HCT116 (cell line): ENCODE results near the gene HOXC4. TPM values are rescaled to one million over a fixed set of nuclear protein-coding genes. Genes with fewer than 3 reads are reported as not detected.

Experiments
- ATAC-seq: fragments of 200-7000 bp; cut with Tn5 transposase; 2 replicates; pipeline ENCODE4 v1.9.1; 2020; ENCODE audit warnings: mild to moderate bottlenecking, moderate library complexity
- BruUV-seq: library from RNA; stranded (reverse); fragments of 400-500 nt; replicated peaks from 2 replicates; lab custom pipeline; 2021; lab: Mats Ljungman, UMichigan
- CTCF ChIA-PET: fragments of 300-600 bp; sonication (Branson Sonifier 250); formaldehyde crosslinking; loops from one replicate; lab custom pipeline; 2021; ENCODE audit warnings: antibody characterized with exemption; lab: Charles Lee
- POLR2A ChIA-PET: fragments of 300-600, 350-600 bp; sonication (Branson Sonifier 250); formaldehyde crosslinking; loops from one replicate; lab custom pipeline; 2021; ENCODE audit warnings: antibody characterized with exemption; lab: Charles Lee
- RAD21 ChIA-PET, 2 experiments: fragments of 300-600 bp; sonication (Branson Sonifier 250); formaldehyde crosslinking; loops; one replicate each; lab custom pipeline; 2023; ENCODE audit warnings: low total read pairs in 2 of 2; ENCODE audit not compliant: uncharacterized antibody in 2 of 2, unreplicated experiment in 2 of 2, low non-redundant PET in 1 of 2; lab: Charles Lee
- DNase-seq: peaks from one replicate; pipeline ENCODE4 v3.0.0-alpha.2; 2010; ENCODE audit warnings: low read depth, low spot score
- H2AFZ ChIP-seq: fragments of 200-600 bp; shearing (Covaris generic), sonication (generic); 2 replicates; pipeline ENCODE4 v1.6.1; 2017; ENCODE audit warnings: low read depth, mixed run types, mixed read lengths, antibody characterized with exemption, low read length; ENCODE audit not compliant: poor library complexity, severe bottlenecking
- H3K27ac ChIP-seq: 2 replicates; pipeline ENCODE4 v1.5.1; 2012; ENCODE audit warnings: low read depth, low read length
- H3K27me3 ChIP-seq: fragments of 200-600 bp; sonication (generic); 2 replicates; pipeline ENCODE4 v1.6.1; 2016; ENCODE audit warnings: mixed run types, low read length, mixed read lengths; ENCODE audit not compliant: insufficient read depth
- H3K36me3 ChIP-seq, 2 experiments: fragments of 200-500 bp in 1 of 2; fragments of 200-600 bp in 1 of 2; sonication (Bioruptor generic) in 1 of 2; sonication (generic) in 1 of 2; 2 replicates each; pipeline versions ENCODE4 v1.5.1 to v1.6.1; 2014 to 2016; ENCODE audit warnings: low read length in 2 of 2, inconsistent platforms in 1 of 2, mixed read lengths in 1 of 2, mixed run types in 1 of 2; ENCODE audit not compliant: insufficient read depth in 2 of 2, control insufficient read depth in 1 of 2
- H3K4me1 ChIP-seq, 2 experiments: fragments of 200-600 bp in 1 of 2; sonication (generic) in 1 of 2; 2 replicates each; pipeline versions ENCODE4 v1.5.1 to v1.6.1; 2012 to 2017; ENCODE audit warnings: low read length in 2 of 2, inconsistent platforms in 1 of 2, mild to moderate bottlenecking in 1 of 2, mixed read lengths in 1 of 2, mixed run types in 1 of 2, moderate library complexity in 1 of 2; ENCODE audit not compliant: insufficient read depth in 2 of 2, control insufficient read depth in 1 of 2
- H3K4me2 ChIP-seq: fragments of 200-600 bp; sonication (generic); 2 replicates; pipeline ENCODE4 v1.6.1; 2017; ENCODE audit warnings: mixed run types, low read length, mixed read lengths
- H3K4me3 ChIP-seq, 2 experiments: fragments of 200-600 bp in 1 of 2; sonication (generic) in 1 of 2; replicated peaks in 1 of 2; 2 replicates each; pipeline ENCODE4 v1.5.1; 2011 to 2016; ENCODE audit warnings: low read length in 2 of 2, control low read depth in 1 of 2, low read depth in 1 of 2, mild to moderate bottlenecking in 1 of 2, mixed read lengths in 1 of 2, mixed run types in 1 of 2
- H3K79me2 ChIP-seq: fragments of 200-600 bp; sonication (generic); 2 replicates; pipeline ENCODE4 v1.6.1; 2017; ENCODE audit warnings: mild to moderate bottlenecking, mixed run types, low read length, moderate library complexity, mixed read lengths; ENCODE audit not compliant: insufficient read depth
- H3K9ac ChIP-seq: fragments of 200-600 bp; sonication (generic); 2 replicates; pipeline ENCODE4 v1.6.1; 2016; ENCODE audit warnings: low read length, mixed read lengths
- H3K9me2 ChIP-seq: fragments of 200-600 bp; sonication (generic), shearing (Covaris generic); 2 replicates; pipeline ENCODE4 v1.6.1; 2017; ENCODE audit warnings: mixed run types, mild to moderate bottlenecking, moderate library complexity; ENCODE audit not compliant: insufficient read depth
- H3K9me3 ChIP-seq, 2 experiments: fragments of 200-500 bp in 1 of 2; fragments of 200-600 bp in 1 of 2; sonication (Bioruptor generic) in 1 of 2; sonication (generic) in 1 of 2; 2 replicates each; pipeline ENCODE4 v1.6.1; 2014 to 2017; ENCODE audit warnings: low read length in 2 of 2, mixed read lengths in 2 of 2, inconsistent platforms in 1 of 2, low read depth in 1 of 2, mild to moderate bottlenecking in 1 of 2, mixed run types in 1 of 2, moderate library complexity in 1 of 2; ENCODE audit not compliant: control insufficient read depth in 1 of 2, insufficient read depth in 1 of 2
- H4K20me1 ChIP-seq: fragments of 200-600 bp; sonication (generic), shearing (Covaris generic); 2 replicates; pipeline ENCODE4 v1.6.1; 2017; ENCODE audit warnings: mixed run types, mild to moderate bottlenecking, moderate library complexity; ENCODE audit not compliant: insufficient read depth
- EZH2 ChIP-seq: fragments of 200-600 bp; sonication (generic); IDR thresholded peaks from 2 replicates; pipeline ENCODE4 v1.6.1; 2017; ENCODE audit warnings: antibody characterized with exemption, mixed run types
- POLR2AphosphoS5 ChIP-seq: IDR thresholded peaks from 2 replicates; pipeline ENCODE4 v1.6.1; 2011; ENCODE audit warnings: mild to moderate bottlenecking, low read depth, low read length, moderate library complexity
- RAD21 ChIP-seq: IDR thresholded peaks from 2 replicates; pipeline ENCODE4 v1.6.1; 2012; ENCODE audit warnings: low read depth, mild to moderate bottlenecking
- ZNF274 ChIP-seq: fragments of 200-500 bp; sonication (Bioruptor generic); IDR thresholded peaks from 2 replicates; pipeline ENCODE4 v1.6.1; 2014; ENCODE audit warnings: mild to moderate bottlenecking, low read depth, low read length, inconsistent platforms
- intact Hi-C: fragments of 100-400 bp; cut with micrococcal nuclease; formaldehyde crosslinking; loops from 2 replicates; pipeline ENCODE4 v1.10.0; 2022
- total RNA-seq: library from RNA; stranded (reverse); gene quantifications from one replicate; pipeline ENCODE4 v1.2.1, GENCODE V29; 2021; ENCODE audit not compliant: unreplicated experiment
- TF ChIP-seq, protein P1 (sequence below): IDR thresholded peaks from 2 replicates; pipeline ENCODE4 v1.6.1; 2012; ENCODE audit warnings: low read depth

The HOXC4 gene
- total RNA-seq, 1 experiment from 2014 or later: 1.5 TPM

- TF ChIP-seq, protein P1, sequence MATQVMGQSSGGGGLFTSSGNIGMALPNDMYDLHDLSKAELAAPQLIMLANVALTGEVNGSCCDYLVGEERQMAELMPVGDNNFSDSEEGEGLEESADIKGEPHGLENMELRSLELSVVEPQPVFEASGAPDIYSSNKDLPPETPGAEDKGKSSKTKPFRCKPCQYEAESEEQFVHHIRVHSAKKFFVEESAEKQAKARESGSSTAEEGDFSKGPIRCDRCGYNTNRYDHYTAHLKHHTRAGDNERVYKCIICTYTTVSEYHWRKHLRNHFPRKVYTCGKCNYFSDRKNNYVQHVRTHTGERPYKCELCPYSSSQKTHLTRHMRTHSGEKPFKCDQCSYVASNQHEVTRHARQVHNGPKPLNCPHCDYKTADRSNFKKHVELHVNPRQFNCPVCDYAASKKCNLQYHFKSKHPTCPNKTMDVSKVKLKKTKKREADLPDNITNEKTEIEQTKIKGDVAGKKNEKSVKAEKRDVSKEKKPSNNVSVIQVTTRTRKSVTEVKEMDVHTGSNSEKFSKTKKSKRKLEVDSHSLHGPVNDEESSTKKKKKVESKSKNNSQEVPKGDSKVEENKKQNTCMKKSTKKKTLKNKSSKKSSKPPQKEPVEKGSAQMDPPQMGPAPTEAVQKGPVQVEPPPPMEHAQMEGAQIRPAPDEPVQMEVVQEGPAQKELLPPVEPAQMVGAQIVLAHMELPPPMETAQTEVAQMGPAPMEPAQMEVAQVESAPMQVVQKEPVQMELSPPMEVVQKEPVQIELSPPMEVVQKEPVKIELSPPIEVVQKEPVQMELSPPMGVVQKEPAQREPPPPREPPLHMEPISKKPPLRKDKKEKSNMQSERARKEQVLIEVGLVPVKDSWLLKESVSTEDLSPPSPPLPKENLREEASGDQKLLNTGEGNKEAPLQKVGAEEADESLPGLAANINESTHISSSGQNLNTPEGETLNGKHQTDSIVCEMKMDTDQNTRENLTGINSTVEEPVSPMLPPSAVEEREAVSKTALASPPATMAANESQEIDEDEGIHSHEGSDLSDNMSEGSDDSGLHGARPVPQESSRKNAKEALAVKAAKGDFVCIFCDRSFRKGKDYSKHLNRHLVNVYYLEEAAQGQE: no peak
- no peak for TF ChIP-seq POLR2AphosphoS5
- TF ChIP-seq ZNF274: no peak
- TF ChIP-seq RAD21: no peak
- no peak for TF ChIP-seq EZH2
- intact Hi-C loops: no loop called here
- DNase-seq: no peak
- no peaks in the 10 kb centered on the region for H3K27me3 ChIP-seq
- peak; percentile 57 for ATAC-seq
- H3K9me2 ChIP-seq: no peaks in the 10 kb centered on the region
- H3K9me3 ChIP-seq: no peaks in the 10 kb centered on the region
- ChIA-PET RAD21 (no interaction called here), POLR2A (interaction anchor here (0.6 kb wide), 1 partner anchor 30 kb away, joined by 8 read pairs; no protein-coding TSS in a partner anchor), CTCF (interaction anchor here (1.5 to 5.3 kb wide), 4 partner anchors 8 to 177 kb away, joined by 3 to 38 read pairs (median 6); partner anchors contain the start of genes HOXC5 and HOXC9)
- H3K27ac ChIP-seq: no peak overlapping the region
- no peak overlapping the region for H2AFZ ChIP-seq
- H3K36me3 ChIP-seq: no peaks in the 10 kb centered on the region
- peaks cover 13 to 23% of the 10 kb centered on the region in 2 experiments; a peak in 3 of 4 replicates for H3K4me1 ChIP-seq
- no TSS peak for BruUV-seq
- no peaks in the 10 kb centered on the region for H3K79me2 ChIP-seq
- no peak overlapping the region for H3K4me2 ChIP-seq
- no peak overlapping the region for H3K9ac ChIP-seq
- H4K20me1 ChIP-seq: no peaks in the 10 kb centered on the region
- no peak overlapping the region for H3K4me3 ChIP-seq
Measured at GRCh38 chr12:54024127-54024526, 29.5 kb upstream of the HOXC4 start.
